NCI-H1092 treated with DMSO at 0.1 percent for 48 hours (cell line): Measurements from ENCODE around the gene CACNA1C.
"Not testable (repeated sequence)": the region's sequence is repeated elsewhere in the genome, so short reads cannot be mapped to it uniquely, and the experiment has no call there.

Experiments used
- DNase-seq: peaks from one replicate; lab custom pipeline; 2025; lab: John Stamatoyannopoulos, UW

Gene CACNA1C

DNA sequence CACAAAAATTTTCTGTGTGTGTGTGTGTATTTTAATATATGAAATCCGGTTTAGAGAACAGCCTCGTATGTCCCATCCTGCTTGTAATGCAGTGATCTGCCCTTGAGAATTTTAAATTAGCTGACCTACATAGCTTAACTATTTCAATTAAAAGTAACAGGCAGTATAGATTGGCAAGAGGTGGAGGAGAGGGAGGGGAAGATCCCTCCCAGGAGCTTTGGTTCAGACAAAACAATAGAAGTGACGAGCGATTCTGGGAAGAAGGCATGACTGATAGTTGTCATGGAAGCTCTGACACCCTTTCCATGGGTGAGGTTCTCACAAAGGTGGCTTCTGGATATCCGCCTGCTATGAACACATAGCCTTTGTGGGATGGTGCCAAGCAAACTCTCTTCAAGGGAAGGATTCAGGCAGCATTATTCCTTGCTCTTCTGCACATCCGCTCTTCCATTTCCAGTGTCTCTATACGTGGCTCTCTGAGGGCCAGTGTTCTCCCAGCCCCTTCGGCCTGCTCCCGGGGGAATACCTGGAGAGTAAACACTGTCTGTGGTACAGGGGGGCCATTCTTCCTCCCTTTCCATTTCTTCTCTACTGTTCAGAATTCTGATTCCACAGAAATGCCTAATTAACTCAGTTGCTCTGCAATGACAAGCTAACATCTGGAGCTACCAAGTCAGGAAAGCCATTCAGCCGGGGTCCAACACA lies 182.0 kb downstream of the CACNA1C start:
- no peak for DNase-seq

DNA sequence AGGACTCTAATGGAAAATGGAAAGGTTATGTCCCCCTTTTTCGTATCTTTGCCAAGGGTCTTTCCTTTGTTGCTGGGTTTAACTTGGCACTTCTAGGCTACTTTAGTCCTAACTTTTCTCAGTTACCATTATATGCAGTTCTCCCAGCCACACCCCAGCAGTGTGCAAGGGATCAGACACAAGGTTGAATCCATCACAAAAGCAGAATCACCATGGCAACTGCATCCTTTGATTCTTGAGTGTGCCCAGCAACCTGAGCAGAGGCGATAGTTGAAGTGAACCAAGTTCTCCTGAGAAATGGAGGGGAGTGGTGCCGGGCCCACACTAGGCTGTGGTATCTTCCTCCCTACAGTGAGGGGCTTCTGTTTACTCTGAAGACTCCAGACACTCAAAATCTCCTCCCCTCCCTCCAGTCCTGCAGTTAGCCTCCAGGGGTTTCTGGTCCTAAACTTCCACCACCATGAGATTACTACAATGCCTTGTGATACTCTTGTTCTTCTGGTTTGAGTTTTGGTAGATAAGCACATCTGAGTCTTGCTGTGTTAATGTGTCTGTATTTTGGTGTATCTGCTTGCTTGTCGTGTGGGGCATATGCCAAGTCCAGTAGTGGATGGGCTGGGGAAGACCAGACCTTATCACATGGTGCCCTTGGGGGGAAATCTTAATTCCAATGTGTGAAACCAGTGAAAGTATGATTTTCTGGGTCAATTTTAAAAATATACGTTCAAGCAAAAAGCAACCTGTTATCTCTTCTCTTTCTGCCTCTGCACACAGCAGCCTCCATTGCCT lies 183.9 kb downstream of the CACNA1C start:
- DNase-seq: no peak

DNA sequence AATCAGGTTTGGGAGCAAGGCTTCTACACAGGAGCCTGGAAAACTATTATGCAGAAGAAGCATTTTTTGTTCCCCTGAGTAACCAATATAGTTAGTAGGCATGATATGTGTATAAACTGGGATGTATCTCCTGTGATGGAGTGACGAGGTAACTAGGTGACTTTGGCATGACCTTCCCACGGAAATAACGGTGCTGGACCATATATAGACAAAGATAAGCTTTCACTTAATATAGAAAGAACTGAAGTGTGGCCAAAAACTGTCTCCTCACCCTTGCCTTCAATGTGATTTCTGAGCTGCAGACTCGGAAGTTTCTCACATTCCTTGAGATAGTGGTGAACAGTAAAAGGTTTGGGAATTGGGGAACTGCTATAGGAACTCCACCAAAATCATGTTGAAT lies 185.3 kb downstream of the CACNA1C start:
- no peak for DNase-seq

DNA sequence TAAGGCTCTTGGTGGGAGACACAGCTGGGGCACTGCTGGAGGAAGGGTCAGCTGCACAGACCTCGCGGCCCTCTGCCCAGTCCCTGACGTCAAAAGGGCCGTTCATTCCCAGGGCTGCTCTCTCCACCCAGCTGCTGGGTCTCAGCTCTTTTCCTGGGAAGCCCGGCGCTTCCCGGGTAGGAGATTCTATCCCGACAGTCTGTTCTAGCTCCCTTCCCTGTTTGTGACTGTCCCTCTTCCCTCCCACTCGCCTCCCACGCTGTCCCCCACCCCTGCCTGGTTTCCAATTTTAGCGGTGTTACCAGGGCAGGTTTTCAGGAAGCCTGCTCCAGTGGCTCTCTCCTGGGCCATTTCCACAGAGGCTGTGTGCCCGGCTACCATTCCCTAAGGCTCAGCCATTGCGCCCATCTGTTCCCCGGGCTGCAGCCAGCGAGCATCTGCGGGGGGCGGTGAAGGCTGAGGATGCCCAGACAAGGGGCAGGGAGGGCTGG lies 186.6 kb downstream of the CACNA1C start:
- DNase-seq: no peak

DNA sequence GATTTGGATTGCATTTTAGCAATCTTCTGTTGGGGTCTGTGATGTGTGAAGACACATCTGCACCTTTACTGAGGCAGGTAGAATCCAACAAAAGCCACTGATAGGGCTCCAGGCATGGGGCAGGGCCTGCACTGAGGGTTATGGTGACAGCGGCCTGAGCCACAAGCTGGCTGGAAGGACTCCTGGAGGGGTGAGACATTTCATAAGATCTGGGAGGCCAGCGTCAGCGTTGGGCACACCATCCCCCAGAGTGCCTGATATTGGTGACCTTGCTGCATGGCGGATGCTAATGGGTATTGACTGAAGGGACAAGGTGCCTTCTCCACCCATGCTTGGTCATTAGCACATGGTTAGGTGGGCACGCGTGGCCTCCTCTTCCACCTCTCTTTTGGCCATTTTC lies 187.6 kb downstream of the CACNA1C start:
- no peak for DNase-seq

DNA sequence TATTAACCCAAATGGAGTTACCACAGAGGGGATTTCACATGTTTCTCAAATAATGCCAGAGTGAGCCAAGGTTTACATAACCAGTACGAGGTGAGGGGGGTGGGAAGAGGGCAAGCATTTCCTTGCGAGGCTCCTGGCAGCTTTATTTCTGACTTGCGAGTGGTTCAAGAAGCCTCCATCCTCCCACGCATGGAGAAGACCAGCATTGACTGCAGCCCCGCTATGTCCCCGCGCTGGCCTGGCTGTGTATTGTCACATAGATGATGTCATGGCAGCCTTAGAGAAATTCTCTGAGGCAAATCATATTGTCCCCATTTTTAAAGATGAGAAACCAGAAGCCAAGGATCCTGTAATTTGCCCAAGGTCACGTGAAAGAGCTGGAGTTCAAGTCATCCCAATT lies 188.2 kb downstream of the CACNA1C start:
- no peak for DNase-seq

- DNase-seq: no peak
These were observed 189.4 kb downstream of the CACNA1C start for GRCh38 chr12:2242216-2242615.

GRCh38 chr12:2242816-2243215 lies 190.0 kb downstream of the CACNA1C start:
- no peak for DNase-seq

DNA sequence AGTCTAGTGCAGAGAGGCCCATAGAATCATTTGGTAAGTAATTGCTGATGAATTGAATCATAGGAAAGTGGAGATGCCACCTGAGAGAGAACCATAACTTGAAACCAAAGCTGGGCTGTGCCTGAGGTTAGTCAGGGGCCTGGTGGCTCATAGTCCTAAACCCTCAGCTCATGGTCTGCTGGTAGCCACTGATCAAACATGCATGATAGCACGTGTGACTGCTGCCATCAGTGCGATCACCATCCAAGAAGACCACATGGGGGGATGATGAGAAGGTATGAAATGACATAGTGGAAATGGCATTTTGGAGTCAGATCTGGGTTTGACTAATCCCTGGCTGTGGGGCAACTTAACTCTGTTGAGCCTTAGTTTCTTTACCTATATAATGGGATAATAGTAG lies 190.5 kb downstream of the CACNA1C start:
- DNase-seq: no peak

GRCh38 chr12:2244013-2244861 lies 191.4 kb downstream of the CACNA1C start:
- no peak for DNase-seq

GRCh38 chr12:2246358-2246757 lies 193.6 kb downstream of the CACNA1C start:
- no peak for DNase-seq

DNA sequence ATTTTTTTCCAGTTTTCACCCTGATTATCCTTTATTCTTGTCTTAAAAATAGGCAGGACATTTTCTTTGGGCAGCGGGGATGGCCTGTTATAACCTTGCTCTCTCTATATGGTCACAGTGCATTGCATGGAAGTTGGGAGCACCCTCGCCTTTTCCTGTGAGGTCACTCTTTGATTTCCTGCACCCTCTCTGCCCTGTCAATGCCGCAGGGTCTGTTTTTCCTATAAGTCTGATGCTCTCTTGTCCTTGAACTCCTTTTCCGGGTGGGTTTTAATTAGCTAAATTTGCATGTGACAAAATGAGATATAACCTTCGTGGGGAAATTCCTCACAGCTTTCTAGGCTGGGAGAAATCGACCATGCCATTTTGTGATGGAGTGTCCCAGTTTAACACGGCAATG lies 194.3 kb downstream of the CACNA1C start:
- DNase-seq: no peak

DNA sequence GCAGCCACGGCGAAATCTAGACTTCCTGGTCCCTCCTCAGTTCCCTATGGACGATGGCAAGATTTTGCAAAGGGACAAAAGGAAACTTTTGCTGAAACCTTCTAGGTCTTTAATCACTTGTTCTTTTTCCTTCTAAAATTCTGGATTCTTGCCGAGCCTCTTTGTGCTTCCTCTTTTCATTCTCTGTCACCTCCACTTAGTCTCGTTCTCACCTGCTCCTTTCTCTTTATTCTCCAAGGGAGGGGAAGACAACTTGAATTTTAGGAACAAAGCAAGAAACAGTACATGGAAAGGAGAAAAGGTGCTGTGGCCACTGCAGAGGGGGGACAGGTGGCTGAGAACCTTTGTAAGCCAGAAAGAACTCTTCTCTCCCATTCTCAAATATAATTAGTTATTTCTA lies 194.8 kb downstream of the CACNA1C start:
- DNase-seq: no peak

- DNase-seq: peak; percentile 60
These were observed 195.5 kb downstream of the CACNA1C start for GRCh38 chr12:2248087-2248900.

DNA sequence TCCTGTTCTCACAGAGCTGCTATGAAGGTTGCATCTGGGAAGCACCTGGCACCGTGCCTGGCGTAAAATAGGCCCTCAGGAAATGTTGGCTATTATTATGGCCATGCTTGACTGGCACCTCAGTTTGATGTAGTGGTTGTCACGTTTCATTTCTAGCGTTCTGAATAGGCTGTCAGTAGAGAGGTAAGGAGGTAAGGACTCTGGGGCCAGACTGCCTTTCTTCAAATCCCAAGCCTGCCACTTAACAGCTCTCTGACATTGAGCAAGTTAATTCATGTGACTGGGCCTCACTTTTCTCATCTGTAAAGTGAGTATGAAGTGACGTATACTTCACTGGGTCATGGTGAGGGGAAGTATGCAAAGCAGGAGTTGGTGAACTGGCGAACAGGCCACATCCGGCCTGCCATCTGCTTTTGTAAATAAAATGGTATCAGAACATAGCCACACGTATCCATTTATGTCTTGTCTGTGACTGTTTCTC lies 196.2 kb downstream of the CACNA1C start:
- DNase-seq: peak; percentile 87

DNA sequence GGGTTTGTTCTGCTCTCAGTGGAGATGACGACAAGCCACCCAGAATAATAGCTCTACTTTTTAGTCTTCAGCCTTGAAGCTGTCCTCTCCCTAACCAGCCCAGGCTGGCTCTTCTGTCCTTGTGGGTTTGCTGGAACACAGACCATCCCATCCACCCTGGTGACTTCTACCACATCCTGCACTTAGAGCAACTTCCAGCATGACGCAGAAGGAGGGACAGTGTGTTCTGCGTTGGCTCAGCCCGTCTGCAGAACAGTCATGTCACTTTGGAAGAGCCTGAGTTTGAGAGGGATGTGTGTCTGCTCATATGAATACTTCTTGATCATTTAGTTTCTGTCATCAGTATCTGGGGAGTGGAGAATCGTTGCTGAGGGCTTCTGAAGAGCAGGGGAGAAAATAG lies 198.0 kb downstream of the CACNA1C start:
- no peak for DNase-seq

GRCh38 chr12:2251526-2252209 lies 198.9 kb downstream of the CACNA1C start:
- DNase-seq: peak; percentile 81

DNA sequence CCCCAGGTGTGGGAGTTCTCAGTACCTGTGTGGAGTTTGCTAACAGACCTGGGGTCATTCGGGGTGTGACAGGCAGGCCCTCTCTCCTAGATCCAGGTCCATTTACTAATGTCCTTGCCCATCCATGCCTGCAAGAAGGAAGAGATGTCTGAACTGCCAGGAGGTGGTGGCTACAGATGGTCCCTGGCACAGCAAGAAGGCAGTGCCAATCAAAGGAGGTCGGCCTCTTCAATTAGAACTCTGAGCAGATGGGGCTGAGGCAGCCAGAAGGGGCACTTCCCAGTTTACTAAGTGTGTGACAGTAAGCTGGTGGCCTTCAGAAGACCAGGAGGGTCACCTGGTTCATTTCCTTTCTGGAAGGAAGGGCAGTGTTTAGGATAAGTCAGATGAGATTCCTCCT lies 202.5 kb downstream of the CACNA1C start:
- DNase-seq: no peak

GRCh38 chr12:2255731-2256130 lies 202.9 kb downstream of the CACNA1C start:
- not testable (repeated sequence) for DNase-seq

GRCh38 chr12:2256453-2256852 lies 203.7 kb downstream of the CACNA1C start:
- DNase-seq: no peak

DNA sequence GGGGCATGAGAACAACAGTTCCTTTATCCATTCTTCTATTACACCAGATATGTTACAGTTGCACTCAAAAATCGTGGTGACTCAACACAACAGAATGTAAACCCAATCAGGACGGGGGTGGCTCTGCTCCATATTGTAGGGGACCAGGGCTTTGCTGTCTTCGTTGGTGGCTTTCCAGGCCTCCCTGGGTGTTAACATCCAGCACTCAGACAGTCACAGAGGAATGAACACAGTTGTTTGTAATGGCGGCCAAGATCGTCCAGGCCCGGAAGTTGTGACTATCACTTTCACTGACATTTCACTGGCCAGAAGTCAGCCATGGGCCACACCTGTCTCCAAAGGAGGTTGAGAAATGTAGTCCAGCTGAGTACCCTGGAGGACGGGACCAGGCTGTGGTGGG lies 204.1 kb downstream of the CACNA1C start:
- no peak for DNase-seq
